Measurements from ENCODE around the gene DCLK2. TPM values are rescaled to one million over a fixed set of nuclear protein-coding genes. Genes with fewer than 3 reads are reported as not detected.
A peak's percentile ranks its signal among the peaks of the same experiment; 100 is the strongest.

The DCLK2 gene
- total and polyA plus RNA-seq, 4 donors: 2.4 to 17.9 (median 12.7) TPM

- no peaks in the 10 kb centered on the region for H3K9me3 ChIP-seq (ENCODE audit: control insufficient read depth, low read length)
- ATAC-seq (ENCODE audit: low FRiP score) (no peak), DNase-seq (no peak)
- intact Hi-C loops (cut with DNase I): loop anchor here in 1 of 2 donors (10.0 kb wide), 1 partner anchor 146 kb away; no protein-coding TSS in a partner anchor
- H3K27ac ChIP-seq (ENCODE audit: low read depth in 1 of 2, low read length in 2 of 2): no peak overlapping the region
- H3K4me3 ChIP-seq (ENCODE audit: low read length in 2 of 2): no peak overlapping the region
- H3K4me1 ChIP-seq (ENCODE audit: control insufficient read depth in 1 of 2, insufficient read depth in 2 of 2, low read length in 2 of 2): peaks cover 4 to 8% of the 10 kb centered on the region in 2 donors
- peaks cover 3 to 6% of the 10 kb centered on the region in 2 donors for H3K36me3 ChIP-seq (ENCODE audit: control insufficient read depth in 1 of 2, insufficient read depth in 2 of 2, low read length in 1 of 2)
- WGBS, 2 donors: 71 to 76% methylated on average over 4 of the region's 4 CpGs
- H3K27me3 ChIP-seq (ENCODE audit: control insufficient read depth in 1 of 2, insufficient read depth in 2 of 2, low read length in 1 of 2): no peaks in the 10 kb centered on the region
Measured at GRCh38 chr4:150231107-150231770, 153.0 kb downstream of the DCLK2 start.

GRCh38 chr4:150232029-150232428 lies 153.8 kb downstream of the DCLK2 start:
- H3K36me3 ChIP-seq (ENCODE audit: control insufficient read depth in 1 of 2, insufficient read depth in 2 of 2, low read length in 1 of 2): peaks cover 3 to 6% of the 10 kb centered on the region in 2 donors

GRCh38 chr4:150234246-150234645 lies 156.0 kb downstream of the DCLK2 start:
- H3K27me3 ChIP-seq (ENCODE audit: control insufficient read depth in 1 of 2, insufficient read depth in 2 of 2, low read length in 1 of 2): no peaks in the 10 kb centered on the region
- H3K27ac ChIP-seq (ENCODE audit: low read depth in 1 of 2, low read length in 2 of 2): peak overlapping the region in 1 of 2 donors; percentile 67
- H3K9me3 ChIP-seq (ENCODE audit: control insufficient read depth, low read length): no peaks in the 10 kb centered on the region
- DNase-seq: no peak
- WGBS, 2 donors: 90 to 92% methylated on average over 5 of the region's 5 CpGs
- peaks cover 3 to 9% of the 10 kb centered on the region in 2 donors for H3K4me1 ChIP-seq (ENCODE audit: control insufficient read depth in 1 of 2, insufficient read depth in 2 of 2, low read length in 2 of 2)
- intact Hi-C loops (cut with DNase I): loop anchor here in 1 of 2 donors (10.0 kb wide), 1 partner anchor 149 kb away; no protein-coding TSS in a partner anchor
- H3K36me3 ChIP-seq (ENCODE audit: control insufficient read depth in 1 of 2, insufficient read depth in 2 of 2, low read length in 1 of 2): peaks cover 3% of the 10 kb centered on the region in 2 donors
- H3K4me3 ChIP-seq (ENCODE audit: low read length in 2 of 2): no peak overlapping the region
- ATAC-seq (ENCODE audit: low FRiP score): no peak

More at GRCh38 chr4:150232029-150232428, 153.8 kb downstream of the DCLK2 start:
- H3K4me1 ChIP-seq (ENCODE audit: control insufficient read depth in 1 of 2, insufficient read depth in 2 of 2, low read length in 2 of 2): peaks cover 4 to 9% of the 10 kb centered on the region in 2 donors
- no peak overlapping the region for H3K4me3 ChIP-seq (ENCODE audit: low read length in 2 of 2)
- peak overlapping the region; percentile 28 for H3K27ac ChIP-seq (ENCODE audit: low read depth in 1 of 2, low read length in 2 of 2)
- WGBS, 2 donors: 41 to 48% methylated on average over 6 of the region's 6 CpGs
- ATAC-seq (ENCODE audit: low FRiP score) (no peak), DNase-seq (no peak)
- H3K9me3 ChIP-seq (ENCODE audit: control insufficient read depth, low read length): no peaks in the 10 kb centered on the region
- no peaks in the 10 kb centered on the region for H3K27me3 ChIP-seq (ENCODE audit: control insufficient read depth in 1 of 2, insufficient read depth in 2 of 2, low read length in 1 of 2)
- intact Hi-C loops (cut with DNase I): loop anchor here in 1 of 2 donors (10.0 kb wide), 1 partner anchor 147 kb away; no protein-coding TSS in a partner anchor

- intact Hi-C loops (cut with DNase I): loop anchor here (5.0 to 10.0 kb wide), 3 partner anchors 151 to 228 kb away; partner anchors contain the start of gene DCLK2 (in 1 of the 2)
- H3K36me3 ChIP-seq (ENCODE audit: control insufficient read depth in 1 of 2, insufficient read depth in 2 of 2, low read length in 1 of 2): peaks cover 3% of the 10 kb centered on the region in 2 donors
- H3K27ac ChIP-seq (ENCODE audit: low read depth in 1 of 2, low read length in 2 of 2): peak overlapping the region in 1 of 2 donors; percentile 80
- no peak overlapping the region for H3K4me3 ChIP-seq (ENCODE audit: low read length in 2 of 2)
- H3K27me3 ChIP-seq (ENCODE audit: control insufficient read depth in 1 of 2, insufficient read depth in 2 of 2, low read length in 1 of 2): no peaks in the 10 kb centered on the region
- no peak for DNase-seq
- H3K9me3 ChIP-seq (ENCODE audit: control insufficient read depth, low read length): no peaks in the 10 kb centered on the region
- no peak for ATAC-seq (ENCODE audit: low FRiP score)
- whole genome bisulfite sequencing, 2 donors: 69 to 75% methylated on average over 5 of the region's 5 CpGs
- peaks cover 0 to 9% of the 10 kb centered on the region in 2 donors for H3K4me1 ChIP-seq (ENCODE audit: control insufficient read depth in 1 of 2, insufficient read depth in 2 of 2, low read length in 2 of 2)
Measured at GRCh38 chr4:150235317-150235716, 157.1 kb downstream of the DCLK2 start.

GRCh38 chr4:150235808-150236271 lies 157.6 kb downstream of the DCLK2 start:
- peak overlapping the region; percentile 55 to 92 for H3K27ac ChIP-seq (ENCODE audit: low read depth in 1 of 2, low read length in 2 of 2)
- 17 to 24% methylated on average over 6 of the region's 6 CpGs for WGBS, 2 donors

GRCh38 chr4:150236626-150237025 lies 158.4 kb downstream of the DCLK2 start:
- peaks cover 0 to 4% of the 10 kb centered on the region in 2 donors for H3K4me1 ChIP-seq (ENCODE audit: control insufficient read depth in 1 of 2, insufficient read depth in 2 of 2, low read length in 2 of 2)
- H3K9me3 ChIP-seq (ENCODE audit: control insufficient read depth, low read length): no peaks in the 10 kb centered on the region
- intact Hi-C loops (cut with DNase I): loop anchor here (5.0 to 10.0 kb wide), 3 partner anchors 152 to 229 kb away; partner anchors contain the start of gene DCLK2 (in 1 of the 2)
- no peak overlapping the region for H3K4me3 ChIP-seq (ENCODE audit: low read length in 2 of 2)
- peak overlapping the region; percentile 55 to 92 for H3K27ac ChIP-seq (ENCODE audit: low read depth in 1 of 2, low read length in 2 of 2)
- H3K36me3 ChIP-seq (ENCODE audit: control insufficient read depth in 1 of 2, insufficient read depth in 2 of 2, low read length in 1 of 2): peaks cover 3% of the 10 kb centered on the region in 2 donors
- no peak for ATAC-seq (ENCODE audit: low FRiP score)
- H3K27me3 ChIP-seq (ENCODE audit: control insufficient read depth in 1 of 2, insufficient read depth in 2 of 2, low read length in 1 of 2): no peaks in the 10 kb centered on the region
- no peak for DNase-seq

More at GRCh38 chr4:150235808-150236271, 157.6 kb downstream of the DCLK2 start:
- intact Hi-C loops (cut with DNase I): loop anchor here (5.0 to 10.0 kb wide), 3 partner anchors 151 to 229 kb away; partner anchors contain the start of gene DCLK2 (in 1 of the 2)
- H3K4me1 ChIP-seq (ENCODE audit: control insufficient read depth in 1 of 2, insufficient read depth in 2 of 2, low read length in 2 of 2): peaks cover 0 to 5% of the 10 kb centered on the region in 2 donors
- no peak overlapping the region for H3K4me3 ChIP-seq (ENCODE audit: low read length in 2 of 2)
- no peaks in the 10 kb centered on the region for H3K27me3 ChIP-seq (ENCODE audit: control insufficient read depth in 1 of 2, insufficient read depth in 2 of 2, low read length in 1 of 2)
- H3K36me3 ChIP-seq (ENCODE audit: control insufficient read depth in 1 of 2, insufficient read depth in 2 of 2, low read length in 1 of 2): peaks cover 3% of the 10 kb centered on the region in 2 donors
- DNase-seq (no peak), ATAC-seq (ENCODE audit: low FRiP score) (no peak)
- no peaks in the 10 kb centered on the region for H3K9me3 ChIP-seq (ENCODE audit: control insufficient read depth, low read length)

GRCh38 chr4:150237110-150237872 lies 159.0 kb downstream of the DCLK2 start:
- WGBS, 2 donors: 9 to 11% methylated on average over 6 of the region's 6 CpGs
- Histone ChIP-seq H3K27me3 (ENCODE audit: control insufficient read depth in 1 of 2, insufficient read depth in 2 of 2, low read length in 1 of 2) (no peaks in the 10 kb centered on the region), H3K36me3 (ENCODE audit: control insufficient read depth in 1 of 2, insufficient read depth in 2 of 2, low read length in 1 of 2) (peaks cover 3% of the 10 kb centered on the region in 2 donors), H3K27ac (ENCODE audit: low read depth in 1 of 2, low read length in 2 of 2) (peak overlapping the region in 1 of 2 donors; percentile 98), H3K9me3 (ENCODE audit: control insufficient read depth, low read length) (no peaks in the 10 kb centered on the region), H3K4me3 (ENCODE audit: low read length in 2 of 2) (no peak overlapping the region), H3K4me1 (ENCODE audit: control insufficient read depth in 1 of 2, insufficient read depth in 2 of 2, low read length in 2 of 2) (peaks cover 0 to 4% of the 10 kb centered on the region in 2 donors)
- intact Hi-C loops (cut with DNase I): loop anchor here (5.0 to 10.0 kb wide), 3 partner anchors 152 to 230 kb away; partner anchors contain the start of gene DCLK2 (in 1 of the 2)
- no peak for DNase-seq
- ATAC-seq (ENCODE audit: low FRiP score): peak; percentile 63

- Histone ChIP-seq H3K4me3 (ENCODE audit: low read length in 2 of 2) (no peak overlapping the region), H3K36me3 (ENCODE audit: control insufficient read depth in 1 of 2, insufficient read depth in 2 of 2, low read length in 1 of 2) (peaks cover 3 to 5% of the 10 kb centered on the region in 2 donors), H3K27ac (ENCODE audit: low read depth in 1 of 2, low read length in 2 of 2) (no peak overlapping the region), H3K9me3 (ENCODE audit: control insufficient read depth, low read length) (no peaks in the 10 kb centered on the region), H3K27me3 (ENCODE audit: control insufficient read depth in 1 of 2, insufficient read depth in 2 of 2, low read length in 1 of 2) (no peaks in the 10 kb centered on the region), H3K4me1 (ENCODE audit: control insufficient read depth in 1 of 2, insufficient read depth in 2 of 2, low read length in 2 of 2) (peaks cover 0 to 4% of the 10 kb centered on the region in 2 donors)
- ATAC-seq (ENCODE audit: low FRiP score): no peak
- intact Hi-C loops (cut with DNase I): loop anchor here (5.0 to 10.0 kb wide), 3 partner anchors 154 to 231 kb away; partner anchors contain the start of gene DCLK2 (in 1 of the 2)
- no peak for DNase-seq
- 97 to 99% methylated on average over 1 of the region's 1 CpG for WGBS, 2 donors
Measured at GRCh38 chr4:150238591-150238990, 160.3 kb downstream of the DCLK2 start.

All from aorta (tissue), 5 donors.